GM21529 (cell line): ENCODE measurements around the gene SYT17.
"Not testable (repeated sequence)": the region's sequence is repeated elsewhere in the genome, so short reads cannot be mapped to it uniquely, and the experiment has no call there.

ENCODE experiments used
- ATAC-seq: cut with Tn5 transposase; IDR thresholded peaks from one replicate; pipeline ENCODE4 v1.9.1; 2021; ENCODE audit not compliant: unreplicated experiment

The SYT17 gene

DNA sequence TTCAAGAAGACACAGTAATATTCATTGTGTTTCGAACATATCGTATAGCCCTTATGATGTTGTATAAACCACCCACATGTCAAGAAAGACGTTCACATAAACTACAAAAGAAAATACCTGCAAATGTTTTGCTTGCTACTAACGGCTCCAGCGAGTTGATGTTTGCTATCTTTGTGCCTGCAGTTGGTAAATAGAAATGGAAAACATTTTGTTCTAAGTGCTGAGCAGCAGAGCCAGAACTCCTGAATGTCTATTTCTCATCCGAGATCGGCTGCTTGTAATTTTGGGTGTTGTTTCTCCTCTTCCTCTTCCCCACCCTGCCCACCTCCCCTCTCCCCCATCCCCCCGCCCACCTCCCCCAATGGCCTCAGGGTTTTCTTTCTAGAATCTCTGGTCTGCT is 5.0 kb downstream of the SYT17 start:
- no peak for ATAC-seq

DNA sequence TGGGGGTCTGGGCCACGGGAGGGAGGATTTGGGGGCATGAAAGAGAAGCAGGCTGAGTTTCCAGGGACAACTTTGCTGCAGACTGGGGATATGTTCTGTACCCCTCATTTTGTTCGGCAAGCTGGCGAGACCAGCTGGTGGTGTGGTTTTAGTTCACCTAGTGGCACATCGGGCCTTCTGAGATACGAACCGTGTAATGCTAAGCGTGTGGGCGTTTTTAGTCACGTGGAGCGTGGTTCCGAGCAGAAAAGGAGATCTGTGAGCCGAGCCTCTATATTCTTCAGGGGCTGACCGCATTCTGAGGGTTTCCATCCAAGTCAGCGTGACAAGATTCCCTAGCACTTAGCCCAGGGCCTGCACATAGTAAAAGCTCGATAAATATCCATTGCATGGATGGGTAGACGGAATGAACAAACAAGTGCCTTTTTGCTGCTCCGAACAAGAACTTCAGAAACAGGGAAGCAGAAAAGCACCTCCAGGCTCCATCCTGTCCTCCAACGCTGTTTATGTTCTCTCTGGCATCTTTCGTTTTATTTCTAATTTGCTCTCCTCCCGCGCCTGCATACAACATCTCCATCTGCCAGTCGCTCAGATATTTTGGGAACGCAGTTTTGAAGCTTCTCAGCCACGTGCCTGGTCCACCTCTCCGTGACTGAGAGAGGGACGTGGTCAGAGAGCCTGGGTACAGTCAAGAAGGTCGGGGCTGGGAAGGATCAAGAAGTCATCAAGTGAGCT is 5.8 kb downstream of the SYT17 start:
- no peak for ATAC-seq

DNA sequence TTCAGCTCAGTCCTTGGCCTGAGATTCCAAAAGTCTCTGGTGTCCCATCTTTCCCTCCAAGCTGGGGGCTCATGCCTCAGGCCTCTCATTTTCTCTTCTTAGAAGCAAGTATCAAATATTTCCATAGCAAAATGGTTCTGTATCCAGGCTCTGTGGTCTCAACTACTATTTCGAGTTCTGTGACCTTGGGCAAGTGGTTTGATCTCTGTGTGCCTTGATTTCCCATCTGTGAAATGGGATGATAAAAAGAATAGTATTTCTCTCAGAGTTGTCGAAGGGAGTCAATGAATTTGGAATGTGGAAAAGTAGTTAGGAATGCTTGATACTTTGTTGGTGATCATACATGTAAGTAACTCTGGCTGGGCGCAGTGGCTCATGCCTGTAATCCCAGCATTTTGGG is 6.4 kb downstream of the SYT17 start:
- no peak for ATAC-seq

DNA sequence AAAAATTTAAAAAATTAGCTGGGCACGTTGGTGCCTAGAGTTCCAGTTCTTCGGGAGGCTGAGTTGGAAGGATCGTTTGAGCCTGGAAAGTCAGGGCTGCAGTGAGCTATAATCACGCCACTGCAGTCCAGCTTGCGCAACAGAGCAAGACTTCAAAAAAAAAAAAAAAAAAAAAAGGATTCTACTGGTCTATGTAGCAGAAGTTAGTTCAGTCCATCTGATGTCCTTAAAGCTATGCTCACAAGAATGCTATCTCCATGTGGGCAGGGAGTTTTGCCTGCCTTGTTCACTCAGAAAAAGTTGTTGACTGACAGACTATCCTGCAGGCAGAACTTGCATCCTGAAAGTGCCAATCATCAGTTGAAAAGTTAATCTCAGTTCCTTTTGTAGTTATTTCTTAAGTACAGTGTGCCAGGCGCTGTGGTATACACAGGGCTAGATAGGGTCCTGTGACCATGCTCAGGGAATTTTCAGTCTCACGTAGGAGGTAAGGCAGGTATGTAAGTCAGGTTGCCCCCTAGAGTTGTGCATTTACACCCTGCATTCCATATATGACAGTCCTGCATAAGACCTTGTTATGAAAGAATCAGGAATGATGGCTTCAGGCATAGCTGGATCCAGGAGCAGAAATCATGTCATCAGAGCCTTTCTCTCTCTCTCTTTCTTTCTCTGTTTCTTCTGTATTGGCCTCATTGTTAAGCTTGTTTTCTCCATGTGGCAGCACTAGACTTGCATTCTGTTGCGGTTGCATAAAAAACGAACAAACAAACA is 7.6 kb downstream of the SYT17 start:
- no peak for ATAC-seq

DNA sequence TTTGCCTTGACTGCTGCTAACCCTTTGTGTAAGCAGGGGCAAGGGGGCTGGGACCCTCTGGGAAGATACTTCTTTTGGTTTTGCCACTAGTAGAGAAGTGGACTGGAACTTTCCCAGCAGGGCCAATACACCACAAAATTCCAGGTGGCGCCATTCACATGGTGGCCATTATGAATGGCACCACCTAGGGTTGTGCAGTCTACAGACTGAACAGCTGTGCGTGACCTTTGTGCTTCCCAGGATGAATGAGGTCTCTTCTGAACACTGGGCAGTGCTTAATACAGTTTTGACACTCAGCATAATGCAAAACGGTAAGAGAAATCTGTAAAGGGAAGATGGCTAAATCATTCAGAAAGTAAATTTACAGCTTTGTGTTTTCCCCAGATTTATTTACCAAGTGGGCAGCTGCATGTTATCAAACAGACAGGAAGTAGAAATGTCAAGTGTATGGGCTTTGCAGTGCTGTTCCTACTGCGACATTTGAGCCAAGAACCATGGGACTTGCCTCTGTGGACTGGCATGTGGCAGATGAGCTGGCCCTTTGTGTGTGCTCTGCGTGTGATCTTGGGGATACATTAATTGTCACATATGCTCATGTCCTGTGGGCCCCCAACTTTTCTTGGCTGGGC is 9.2 kb downstream of the SYT17 start:
- no peak for ATAC-seq

DNA sequence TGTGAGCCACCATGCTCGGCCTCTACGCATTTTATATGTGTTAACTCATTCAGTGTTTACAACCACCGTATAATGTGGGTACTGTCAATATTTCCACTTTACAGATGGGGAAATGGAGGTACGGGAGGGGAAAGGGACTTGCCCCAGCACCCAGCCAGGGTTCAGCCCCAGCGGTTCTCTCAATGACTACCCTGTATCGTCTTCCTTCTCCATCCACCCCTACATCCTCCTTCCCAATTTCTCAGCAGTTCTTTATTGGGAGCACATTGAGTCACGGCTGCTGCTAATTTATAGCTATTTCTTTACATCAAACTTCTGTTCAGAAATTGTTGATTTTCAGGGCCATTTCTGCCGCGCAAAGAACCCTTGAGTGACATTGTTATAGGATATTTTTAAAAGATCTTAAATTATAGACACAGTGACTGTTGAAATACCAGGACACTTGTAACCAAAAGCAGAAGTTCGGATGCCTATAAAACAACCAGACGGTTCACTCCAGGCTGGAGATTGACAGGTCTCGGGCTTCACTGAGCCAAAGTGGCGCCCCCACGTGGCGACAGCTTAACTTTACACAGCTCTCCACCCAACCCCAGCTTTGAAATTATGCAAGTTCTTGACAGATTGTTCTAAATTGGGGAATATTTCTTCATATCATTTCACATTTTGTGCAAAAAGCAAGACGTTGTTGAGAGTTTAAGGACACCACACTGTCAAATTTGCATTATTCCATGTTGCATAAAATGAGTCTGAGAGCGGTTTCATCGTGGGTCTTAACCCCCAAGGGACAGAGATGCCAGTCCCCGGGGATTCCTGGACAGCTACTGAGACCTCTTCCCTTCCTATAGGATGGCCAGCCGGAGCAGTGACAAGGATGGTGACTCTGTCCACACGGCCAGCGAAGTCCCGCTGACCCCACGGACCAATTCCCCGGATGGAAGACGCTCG is 11.8 kb downstream of the SYT17 start:
- no peak for ATAC-seq

DNA sequence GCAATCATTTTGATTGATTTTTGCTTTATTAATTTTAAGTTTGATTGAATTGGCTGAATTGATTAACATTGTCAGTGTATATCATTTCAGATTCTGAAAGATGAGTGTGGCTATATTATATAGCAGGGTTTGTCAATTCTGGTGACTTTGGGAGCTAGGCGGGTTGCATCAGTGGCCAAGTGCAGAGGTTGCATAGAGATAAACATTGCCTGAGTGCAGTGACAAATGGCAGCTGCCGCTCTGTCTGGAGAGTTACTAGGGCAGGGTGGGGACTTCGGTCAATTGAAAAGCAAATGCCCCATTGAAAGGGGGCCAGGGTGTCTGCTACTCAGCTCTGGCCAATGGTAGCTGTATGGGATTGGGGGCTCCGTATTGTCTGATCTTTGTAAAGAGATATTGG is 12.7 kb downstream of the SYT17 start:
- ATAC-seq: no peak

DNA sequence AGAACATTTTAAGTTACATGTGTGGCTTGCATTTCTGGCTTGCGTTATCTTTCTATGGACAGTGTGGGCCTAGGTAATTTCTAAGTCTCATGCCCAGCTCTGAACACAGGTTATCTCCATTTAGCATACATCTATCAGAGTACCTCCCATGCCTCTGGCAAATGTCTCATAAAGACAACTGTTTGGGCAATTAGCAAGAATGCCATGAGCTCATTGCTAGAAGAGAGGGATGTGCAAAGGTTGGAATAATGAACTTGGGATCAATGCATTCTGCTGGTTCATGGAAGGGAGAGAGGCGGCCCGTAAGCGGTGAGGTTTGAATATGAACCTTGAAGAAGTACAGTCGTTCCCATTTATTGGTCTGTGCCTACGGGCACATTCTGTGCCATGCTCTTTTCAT is 14.4 kb downstream of the SYT17 start:
- ATAC-seq: no peak

DNA sequence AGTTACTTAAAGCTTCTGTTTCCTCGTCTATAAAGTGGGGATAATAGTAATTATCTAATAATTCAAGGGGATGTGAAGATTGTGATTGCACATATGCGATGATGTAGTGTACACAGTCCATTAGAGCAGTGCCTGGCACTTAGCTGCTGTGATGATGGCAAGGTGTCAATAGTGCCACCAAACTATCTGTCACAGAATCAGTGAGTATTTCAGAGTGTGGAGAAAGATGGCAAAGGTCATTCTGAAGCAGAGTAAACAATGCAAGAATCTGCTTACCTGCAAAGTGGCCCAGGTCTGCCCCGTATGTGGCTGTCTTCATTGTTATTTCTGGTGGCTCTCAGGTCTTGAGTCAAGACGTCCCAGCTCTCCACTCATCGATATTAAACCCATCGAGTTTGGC is 15.1 kb downstream of the SYT17 start:
- ATAC-seq: no peak

DNA sequence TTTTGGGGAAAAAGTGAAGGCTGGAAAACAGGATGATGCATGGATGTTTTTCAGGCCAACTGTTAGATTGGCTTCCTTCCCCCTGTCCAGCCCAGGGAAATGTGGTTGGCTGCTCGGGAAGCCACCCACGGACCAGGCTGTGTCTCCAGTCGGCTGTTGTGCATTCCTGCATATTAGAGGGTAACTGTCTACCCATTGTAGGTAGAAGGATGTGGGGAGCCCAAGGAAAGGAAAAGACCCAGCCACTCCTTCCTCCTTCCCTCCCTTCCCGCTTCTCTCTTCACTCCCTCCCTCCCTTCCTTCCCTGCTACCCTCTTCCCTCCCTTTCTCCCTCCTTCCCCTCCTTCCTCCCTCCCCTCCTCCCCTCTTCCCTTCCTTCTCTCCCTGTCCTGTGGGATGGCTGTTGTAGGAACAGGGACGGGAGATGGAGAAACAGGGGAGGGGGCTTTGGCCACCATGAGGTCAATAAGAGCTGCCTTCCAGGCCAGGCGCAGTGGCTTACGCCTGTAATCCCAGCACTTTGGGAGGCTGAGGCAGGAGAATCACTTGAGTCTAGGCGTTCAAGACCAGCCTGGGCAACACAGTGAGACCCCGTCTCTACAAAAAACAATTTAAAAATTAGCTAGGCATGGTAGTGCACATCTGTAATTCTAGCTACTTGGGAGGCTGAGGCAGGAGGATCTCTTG is 16.9 kb downstream of the SYT17 start:
- no peak for ATAC-seq

DNA sequence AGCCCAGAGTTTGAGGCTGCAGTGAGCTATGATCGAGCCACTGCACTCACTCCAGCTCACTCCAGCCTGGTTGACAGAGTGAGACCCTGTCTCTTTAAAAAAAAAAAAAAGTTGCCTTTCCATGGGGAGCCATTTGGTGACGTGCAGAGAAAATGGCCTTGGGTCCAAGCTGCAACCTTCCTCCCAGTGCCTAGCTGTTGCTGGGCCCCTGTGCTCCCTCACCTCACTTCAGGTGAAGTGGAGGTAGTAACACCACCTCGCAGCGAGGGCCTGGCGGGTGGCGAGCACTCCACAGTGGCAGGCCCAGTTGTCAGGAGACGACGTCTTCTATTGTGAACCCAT is 17.4 kb downstream of the SYT17 start:
- ATAC-seq: no peak

DNA sequence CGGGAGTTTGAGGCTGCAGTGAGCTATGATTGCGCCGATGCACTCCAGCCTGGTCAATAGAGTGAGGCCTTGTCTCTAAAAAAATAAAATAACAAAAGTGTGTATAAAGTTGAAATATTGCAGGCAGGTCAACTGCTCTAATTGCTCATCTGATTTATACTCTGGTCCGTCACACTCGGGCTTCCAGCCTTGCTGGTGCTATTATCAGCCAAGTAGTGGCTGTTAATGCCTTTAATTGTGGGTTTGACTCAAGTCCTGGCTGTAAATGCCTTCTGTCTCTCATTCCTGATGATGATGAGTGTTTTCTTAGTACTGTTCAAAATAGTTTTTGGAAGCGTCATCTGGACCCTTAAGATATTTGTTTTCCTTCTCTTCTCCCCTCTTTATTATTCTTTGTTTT is 18.4 kb downstream of the SYT17 start:
- ATAC-seq: no peak

DNA sequence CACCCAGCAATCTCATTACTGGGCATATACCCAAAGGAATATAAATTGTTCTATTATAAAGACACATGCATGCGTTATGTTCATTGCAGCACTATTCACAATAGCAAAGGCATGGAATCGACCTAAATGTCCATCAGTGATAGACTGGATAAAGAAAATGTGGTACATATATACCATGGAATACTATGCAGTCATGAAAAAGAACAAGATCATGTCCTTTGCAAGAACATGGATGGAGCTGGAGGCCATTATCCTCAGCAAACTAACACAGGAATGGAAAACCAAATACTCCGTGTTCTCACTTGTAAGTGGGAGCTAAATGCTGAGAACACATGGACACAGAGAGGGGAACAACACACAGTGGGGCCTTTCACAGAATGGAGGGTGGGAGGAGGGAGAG is 19.9 kb downstream of the SYT17 start:
- ATAC-seq: not testable (repeated sequence)

DNA sequence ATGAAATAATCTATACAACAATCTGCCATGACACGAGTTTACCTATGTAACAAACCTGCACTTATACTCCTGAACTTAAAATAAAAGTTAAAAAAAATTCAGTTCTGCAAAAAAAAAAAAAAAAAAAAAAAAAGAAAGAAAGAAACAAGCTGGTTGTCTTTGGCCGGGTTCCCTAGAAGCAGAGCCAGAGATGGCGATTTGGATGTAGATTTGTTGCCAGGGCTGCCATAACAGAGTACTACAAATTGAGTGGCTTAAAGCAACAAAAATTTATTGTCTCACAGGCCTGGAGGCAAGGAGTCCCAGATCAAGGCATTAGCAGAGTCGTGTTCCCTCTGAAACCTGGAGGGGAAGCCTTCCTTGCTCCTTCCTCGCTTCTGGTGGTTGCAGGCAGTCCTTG is 20.4 kb downstream of the SYT17 start:
- no peak for ATAC-seq

DNA sequence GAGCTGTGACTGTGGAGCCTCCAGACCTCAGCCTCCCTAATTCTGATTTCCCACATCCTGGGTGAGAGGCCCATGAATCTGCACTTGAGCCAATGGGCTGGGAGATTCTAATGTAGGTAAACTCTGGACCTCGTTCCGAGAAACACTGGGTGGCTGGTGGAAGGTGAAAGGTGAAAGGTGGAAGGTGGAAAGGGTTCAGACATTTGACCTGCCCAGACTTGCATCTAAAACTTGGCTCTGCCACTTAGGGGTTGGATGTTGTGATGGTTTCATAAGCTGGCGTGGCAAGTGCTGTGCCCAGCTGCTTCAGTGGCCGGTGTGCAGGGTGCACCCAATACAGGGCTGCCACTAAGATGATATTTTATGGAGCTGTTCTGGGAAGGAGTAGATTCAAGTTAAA is 24.8 kb downstream of the SYT17 start:
- no peak for ATAC-seq

DNA sequence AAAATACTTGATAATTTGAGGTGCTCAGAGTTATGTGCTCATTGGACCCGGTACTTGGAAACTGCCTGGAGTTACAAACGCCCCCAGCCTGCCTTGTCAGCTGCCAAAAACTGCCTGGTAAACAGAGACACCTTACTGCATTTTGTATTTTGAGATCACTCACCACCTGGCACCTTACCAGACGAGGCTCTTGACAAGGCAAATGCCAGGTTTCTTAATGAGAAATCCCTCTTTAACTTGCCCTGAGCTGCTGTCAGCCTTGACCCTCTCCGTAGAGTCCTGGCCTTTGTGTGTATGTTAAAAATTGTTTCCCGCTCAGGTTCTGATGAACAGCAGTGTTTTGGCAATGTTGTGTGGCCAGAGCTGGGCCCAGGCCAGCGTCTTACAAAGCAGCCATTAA is 28.8 kb downstream of the SYT17 start:
- no peak for ATAC-seq

DNA sequence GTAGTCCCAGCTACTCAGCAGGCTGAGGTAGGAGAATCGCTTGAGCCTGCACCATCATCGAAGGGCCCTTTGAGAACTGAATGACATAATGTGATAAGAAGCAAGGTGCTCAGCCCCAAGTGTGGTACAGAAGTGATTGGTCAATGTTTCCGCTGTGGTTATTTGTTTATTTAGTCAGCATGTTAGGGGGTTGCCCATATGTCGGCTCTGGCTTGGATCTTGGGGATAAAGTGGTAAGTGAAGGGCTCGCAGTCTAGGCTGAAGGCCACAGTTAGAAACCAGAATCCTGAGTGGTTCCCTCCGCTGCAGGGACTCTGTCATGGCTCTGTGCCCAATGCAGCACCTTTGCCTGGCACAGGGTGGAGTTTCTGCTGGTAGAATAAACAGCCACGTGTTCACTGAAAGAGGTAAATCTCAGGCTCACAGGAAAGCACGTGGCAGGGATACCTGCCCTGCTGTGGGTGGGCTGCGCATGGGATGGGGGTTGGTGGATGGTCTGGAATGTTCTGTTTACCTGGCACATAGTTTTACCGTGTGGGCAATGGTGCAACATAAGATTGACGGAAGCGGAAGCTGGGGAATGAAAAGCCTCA is 35.4 kb downstream of the SYT17 start:
- no peak for ATAC-seq

DNA sequence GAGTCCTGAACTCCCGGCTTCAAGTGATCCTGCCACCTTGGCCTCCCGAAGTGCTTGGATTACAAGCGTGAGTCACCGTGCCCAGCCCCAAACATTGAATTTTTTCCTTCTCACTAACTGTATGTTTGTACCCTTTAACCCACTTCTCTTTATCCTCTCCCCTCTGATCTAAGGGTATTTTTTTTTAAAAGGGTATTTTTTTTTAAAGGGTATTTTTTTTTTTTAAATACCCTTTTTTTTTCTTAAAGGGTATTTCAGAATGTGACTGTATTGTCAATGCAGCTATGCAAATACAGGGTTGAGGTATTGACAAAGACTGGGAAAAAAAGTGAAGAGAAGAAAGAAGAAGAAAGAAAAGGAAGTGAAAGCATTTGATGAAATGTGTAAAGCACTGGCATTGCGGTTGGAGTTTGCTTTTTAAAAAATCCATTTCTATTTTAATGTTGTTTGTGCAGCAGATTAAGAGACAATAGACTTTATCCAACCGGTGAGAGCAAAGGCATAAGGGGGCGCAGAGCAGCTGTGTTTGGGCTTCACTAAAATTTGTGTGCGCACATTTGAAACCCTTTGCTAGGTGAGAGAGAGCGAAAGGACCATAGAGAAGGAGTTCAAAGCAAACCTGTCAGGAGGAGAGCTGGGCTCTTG is 42.4 kb downstream of the SYT17 start:
- ATAC-seq: peak; percentile 82

DNA sequence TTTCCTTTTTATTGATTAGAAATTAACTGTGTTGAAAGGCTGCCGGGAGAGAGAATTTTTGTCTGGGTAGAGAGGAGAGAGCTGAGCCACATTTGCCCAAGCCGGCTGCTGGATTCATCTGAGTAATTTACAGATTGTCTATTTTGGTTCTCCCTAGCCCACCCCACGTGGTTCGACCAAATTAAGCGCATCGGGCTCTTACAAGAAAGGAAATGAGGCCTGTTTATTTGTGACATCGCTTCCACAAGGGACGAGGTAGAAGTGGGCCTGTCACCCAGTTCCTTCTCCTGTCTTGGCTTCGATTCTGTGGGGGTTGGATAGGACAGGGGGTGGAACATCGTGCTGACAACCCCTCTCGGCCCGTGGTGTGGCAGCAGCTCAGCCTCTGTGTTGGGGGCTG is 42.9 kb downstream of the SYT17 start:
- peak; percentile 46 for ATAC-seq

DNA sequence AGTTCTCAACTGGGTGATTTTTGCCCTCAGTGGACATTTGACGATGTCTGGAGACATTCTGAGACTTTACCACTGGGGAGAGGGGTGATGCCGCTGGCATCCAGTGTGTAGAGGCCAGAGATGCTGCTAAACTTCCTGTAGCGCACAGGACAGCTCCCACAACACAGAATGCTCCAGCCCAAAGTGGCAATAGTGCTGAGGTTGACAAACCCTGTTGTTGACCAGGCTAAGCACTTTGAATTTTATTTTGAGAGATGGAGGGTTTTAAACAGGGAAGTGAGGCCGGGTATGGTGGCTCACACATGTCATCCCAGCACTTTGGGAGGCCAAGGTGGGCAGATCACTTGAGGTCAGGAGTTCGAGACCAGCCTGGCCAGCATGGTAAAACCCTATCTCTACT is 44.0 kb downstream of the SYT17 start:
- no peak for ATAC-seq
